SK-N-SH (cell line): Measurements from ENCODE around the gene RBM45. TPM values are rescaled to one million over a fixed set of nuclear protein-coding genes. Genes with fewer than 3 reads are reported as not detected.

Source experiments
- CTCF ChIA-PET: fragments of 300-600, 350-600 bp; formaldehyde crosslinking; extraction: SDS; loops from one replicate; lab custom pipeline; 2021; lab: Yijun Ruan, JAX
- POLR2A ChIA-PET: fragments of 350-600 bp; sonication (Branson Sonifier 250); formaldehyde crosslinking; extraction: SDS; loops from one replicate; lab custom pipeline; 2020; ENCODE audit warnings: antibody characterized with exemption, inconsistent platforms; lab: Yijun Ruan, JAX
- DNase-seq: peaks from one replicate; pipeline ENCODE4 v3.0.0; 2012
- H2AFZ ChIP-seq: fragments of 200-600 bp; sonication (generic); 2 replicates; pipeline ENCODE4 v1.8.1; 2016; ENCODE audit warnings: antibody characterized with exemption, mild to moderate bottlenecking, low read depth
- H3F3A ChIP-seq: fragments of 200-600 bp; sonication (generic); replicated peaks from 2 replicates; pipeline ENCODE3; 2016; ENCODE audit warnings: antibody characterized with exemption, mild to moderate bottlenecking; ENCODE audit not compliant: insufficient read depth
- H3K27ac ChIP-seq, 2 experiments: fragments of 200-500 bp in 1 of 2; fragments of 200-600 bp in 1 of 2; sonication (Bioruptor generic) in 1 of 2; sonication (generic), shearing (Covaris generic) in 1 of 2; 2 replicates each; pipeline versions ENCODE4 v1.5.1 to v1.6.1; 2014 to 2016; ENCODE audit warnings: low read depth in 2 of 2, inconsistent platforms in 1 of 2, low read length in 1 of 2, mild to moderate bottlenecking in 1 of 2, mixed read lengths in 1 of 2
- H3K27me3 ChIP-seq: fragments of 200-600 bp; sonication (generic), shearing (Covaris generic); 2 replicates; pipeline ENCODE4 v1.6.1; 2016; ENCODE audit warnings: mixed run types; ENCODE audit not compliant: insufficient read depth
- H3K36me3 ChIP-seq, 2 experiments: fragments of 200-500 bp in 1 of 2; fragments of 200-600 bp in 1 of 2; sonication (Bioruptor generic) in 1 of 2; sonication (generic) in 1 of 2; replicated peaks in 1 of 2; 2 replicates each; pipeline versions ENCODE3 to v1.5.1; 2014 to 2016; ENCODE audit warnings: low read length in 1 of 2, mild to moderate bottlenecking in 1 of 2; ENCODE audit not compliant: insufficient read depth in 2 of 2, control insufficient read depth in 1 of 2
- H3K4me1 ChIP-seq, 2 experiments: fragments of 200-500 bp in 1 of 2; fragments of 200-600 bp in 1 of 2; sonication (Bioruptor generic) in 1 of 2; sonication (generic), shearing (Covaris generic) in 1 of 2; 2 replicates each; pipeline versions ENCODE4 v1.5.1 to v1.6.1; 2014 to 2016; ENCODE audit warnings: low read depth in 1 of 2, low read length in 1 of 2, mixed run types in 1 of 2; ENCODE audit not compliant: insufficient read depth in 2 of 2, control insufficient read depth in 1 of 2
- H3K4me2 ChIP-seq: fragments of 200-600 bp; sonication (generic), shearing (Covaris generic); 2 replicates; pipeline ENCODE4 v1.6.1; 2017; ENCODE audit warnings: mixed run types
- H3K4me3 ChIP-seq, 2 experiments: fragments of 200-500 bp in 1 of 2; fragments of 200-600 bp in 1 of 2; sonication (Bioruptor generic) in 1 of 2; sonication (generic), shearing (Covaris generic) in 1 of 2; 2 replicates each; pipeline versions ENCODE4 v1.5.1 to v1.8.1; 2014 to 2016; ENCODE audit warnings: low read depth in 2 of 2, inconsistent platforms in 1 of 2, low read length in 1 of 2, mild to moderate bottlenecking in 1 of 2, mixed read lengths in 1 of 2, moderate library complexity in 1 of 2
- H3K79me2 ChIP-seq: fragments of 200-600 bp; sonication (generic); 2 replicates; pipeline ENCODE4 v1.8.1; 2017; ENCODE audit warnings: mild to moderate bottlenecking; ENCODE audit not compliant: insufficient read depth
- H3K9ac ChIP-seq: fragments of 200-600 bp; sonication (generic); 2 replicates; pipeline ENCODE4 v1.6.1; 2017; ENCODE audit warnings: mixed run types
- H3K9me2 ChIP-seq: fragments of 200-600 bp; sonication (generic); 2 replicates; pipeline ENCODE4 v1.6.1; 2017; ENCODE audit warnings: mixed run types
- H3K9me3 ChIP-seq: fragments of 200-600 bp; sonication (generic); 2 replicates; pipeline ENCODE4 v1.6.1; 2017; ENCODE audit warnings: mixed run types, mild to moderate bottlenecking, moderate library complexity
- H4K20me1 ChIP-seq: fragments of 200-600 bp; sonication (generic); 2 replicates; pipeline ENCODE4 v1.6.1; 2017; ENCODE audit warnings: mild to moderate bottlenecking, mixed run types; ENCODE audit not compliant: insufficient read depth
- CHD2 ChIP-seq: fragments of 150-350 bp; IDR thresholded peaks from 2 replicates; pipeline ENCODE4 v1.6.1; 2018; ENCODE audit warnings: low read length; ENCODE audit not compliant: partially characterized antibody
- ELF1 ChIP-seq: IDR thresholded peaks from 2 replicates; pipeline ENCODE4 v1.4.0; 2012
- EP300 ChIP-seq, 2 experiments: IDR thresholded peaks; 2 replicates each; pipeline versions ENCODE4 v1.4.0 to v1.6.1; 2012; ENCODE audit warnings: borderline replicate concordance in 1 of 2, low read depth in 1 of 2, low read length in 1 of 2
- EZH2phosphoT487 ChIP-seq: fragments of 200-600 bp; sonication (generic); IDR thresholded peaks from 2 replicates; pipeline ENCODE4 v1.6.1; 2017; ENCODE audit warnings: low read depth, mixed run types, mild to moderate bottlenecking, antibody characterized with exemption, moderate library complexity, borderline replicate concordance
- FOXJ3 ChIP-seq: sonication (generic); formaldehyde crosslinking; IDR thresholded peaks from 2 replicates; pipeline ENCODE4 v1.5.1; 2020; ENCODE audit warnings: mild to moderate bottlenecking, missing genetic modification reagents
- GATA2 ChIP-seq: sonication (generic); formaldehyde crosslinking; IDR thresholded peaks from 2 replicates; pipeline ENCODE4 v1.5.0; 2020; ENCODE audit warnings: mild to moderate bottlenecking, missing genetic modification reagents
- MXI1 ChIP-seq: IDR thresholded peaks from 2 replicates; pipeline ENCODE4 v1.6.1; 2012; ENCODE audit warnings: mild to moderate bottlenecking, low read depth, low read length, improper control_type of control experiment
- NRF1 ChIP-seq: IDR thresholded peaks from 2 replicates; pipeline ENCODE4 v1.6.1; 2012; ENCODE audit warnings: low read depth, mild to moderate bottlenecking, low read length
- RCOR1 ChIP-seq: fragments of 150-350 bp; IDR thresholded peaks from 2 replicates; pipeline ENCODE4 v1.6.1; 2017; ENCODE audit warnings: antibody characterized with exemption, low read length
- RFX5 ChIP-seq: IDR thresholded peaks from 2 replicates; pipeline ENCODE4 v1.6.1; 2012; ENCODE audit warnings: mild to moderate bottlenecking, improper control_type of control experiment, low read length
- SIN3A ChIP-seq: IDR thresholded peaks from 2 replicates; pipeline ENCODE4 v1.6.1; 2012; ENCODE audit warnings: low read depth, mild to moderate bottlenecking, low read length, moderate library complexity, borderline replicate concordance
- TAF1 ChIP-seq: IDR thresholded peaks from 2 replicates; pipeline ENCODE4 v1.6.1; 2012; ENCODE audit warnings: low read depth, mild to moderate bottlenecking, low read length, moderate library complexity, borderline replicate concordance
- TCF12 ChIP-seq: IDR thresholded peaks from 2 replicates; pipeline ENCODE4 v1.4.0; 2012
- WGBS: methylation state at CpG from one replicate; pipeline ENCODE4 v1.1.6; 2017; ENCODE audit warnings: low lambda C conversion rate; 5-methylcytosine and 5-hydroxymethylcytosine counted together
- polyA plus RNA-seq, 3 experiments: library from polyadenylated mRNA; depleted of rRNA; stranded (reverse); fragments of >200 nt; gene quantifications; 2 replicates each; pipeline ENCODE4 v1.2.3, GENCODE V29; 2012
- TF ChIP-seq, protein P1 (sequence below): IDR thresholded peaks from 2 replicates; pipeline ENCODE4 v1.4.0; 2012; ENCODE audit warnings: low read depth, borderline replicate concordance
- TF ChIP-seq, protein P2 (sequence below): IDR thresholded peaks from 2 replicates; pipeline ENCODE4; 2012
- TF ChIP-seq, protein P3 (sequence below): fragments of 150-350 bp; IDR thresholded peaks from 2 replicates; pipeline ENCODE4 v1.6.1; 2017; ENCODE audit warnings: antibody characterized with exemption, low read length, low read depth, borderline replicate concordance
- TF ChIP-seq, protein P4 (sequence below): fragments of 150-350 bp; IDR thresholded peaks from 2 replicates; pipeline ENCODE4 v1.6.1; 2016; ENCODE audit warnings: mild to moderate bottlenecking, low read depth, low read length
- TF ChIP-seq, protein P5 (sequence below): IDR thresholded peaks from 2 replicates; pipeline ENCODE4 v1.4.0; 2012; ENCODE audit warnings: low read depth
- TF ChIP-seq, protein P6 (sequence below): fragments of 200-600 bp; sonication (generic); IDR thresholded peaks from 2 replicates; pipeline ENCODE4 v1.6.1; 2017; ENCODE audit warnings: antibody characterized with exemption, mild to moderate bottlenecking, moderate library complexity

Gene RBM45
- polyA plus RNA-seq, 1 of the 3 experiments (the other 2 are of a cell fraction): 7.0 TPM

DNA sequence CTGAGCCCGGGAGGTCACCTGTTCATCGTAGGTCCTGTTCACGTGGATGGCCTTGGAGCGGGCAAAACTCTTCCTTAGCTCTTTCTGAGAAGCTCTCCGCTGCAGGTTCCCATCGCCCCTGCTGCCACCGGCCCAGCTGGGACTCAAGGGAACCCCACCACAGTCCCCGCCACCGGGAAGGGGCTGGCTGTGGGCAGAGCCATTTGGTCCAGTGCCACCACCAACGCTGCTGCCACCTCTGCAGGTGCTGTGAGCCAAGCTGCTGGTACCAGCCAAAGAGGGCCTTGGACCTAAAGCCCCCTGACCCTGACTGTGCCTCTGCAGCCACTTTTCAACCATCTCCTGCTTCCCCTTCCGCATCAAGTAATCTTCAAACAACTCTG, 40.2 kb upstream of the RBM45 start:
- H3K4me3 ChIP-seq: peak overlapping the region; percentile 59 to 67

More for the DNA sequence above, 40.2 kb upstream of the RBM45 start:
- Histone ChIP-seq H2AFZ (peak overlapping the region; percentile 98; the same call in 1 of the 2 replicates), H3F3A (no peaks in the 10 kb centered on the region), H4K20me1 (no peaks in the 10 kb centered on the region), H3K4me2 (peak overlapping the region; percentile 93), H3K9me2 (no peaks in the 10 kb centered on the region), H3K4me1 (peaks cover 8 to 17% of the 10 kb centered on the region in 2 experiments; a peak in 3 of 4 replicates), H3K9me3 (no peaks in the 10 kb centered on the region)
- POLR2A ChIA-PET: interaction anchor here (0.9 kb wide), 1 partner anchor 88 kb away, joined by 4 read pairs; no protein-coding TSS in a partner anchor
- 80% methylated on average over 2 of the region's 11 CpGs for WGBS
- TF ChIP-seq TAF1: no peak
- TF ChIP-seq, protein P1, sequence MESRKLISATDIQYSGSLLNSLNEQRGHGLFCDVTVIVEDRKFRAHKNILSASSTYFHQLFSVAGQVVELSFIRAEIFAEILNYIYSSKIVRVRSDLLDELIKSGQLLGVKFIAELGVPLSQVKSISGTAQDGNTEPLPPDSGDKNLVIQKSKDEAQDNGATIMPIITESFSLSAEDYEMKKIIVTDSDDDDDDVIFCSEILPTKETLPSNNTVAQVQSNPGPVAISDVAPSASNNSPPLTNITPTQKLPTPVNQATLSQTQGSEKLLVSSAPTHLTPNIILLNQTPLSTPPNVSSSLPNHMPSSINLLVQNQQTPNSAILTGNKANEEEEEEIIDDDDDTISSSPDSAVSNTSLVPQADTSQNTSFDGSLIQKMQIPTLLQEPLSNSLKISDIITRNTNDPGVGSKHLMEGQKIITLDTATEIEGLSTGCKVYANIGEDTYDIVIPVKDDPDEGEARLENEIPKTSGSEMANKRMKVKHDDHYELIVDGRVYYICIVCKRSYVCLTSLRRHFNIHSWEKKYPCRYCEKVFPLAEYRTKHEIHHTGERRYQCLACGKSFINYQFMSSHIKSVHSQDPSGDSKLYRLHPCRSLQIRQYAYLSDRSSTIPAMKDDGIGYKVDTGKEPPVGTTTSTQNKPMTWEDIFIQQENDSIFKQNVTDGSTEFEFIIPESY: no peak
- TF ChIP-seq, protein P2, sequence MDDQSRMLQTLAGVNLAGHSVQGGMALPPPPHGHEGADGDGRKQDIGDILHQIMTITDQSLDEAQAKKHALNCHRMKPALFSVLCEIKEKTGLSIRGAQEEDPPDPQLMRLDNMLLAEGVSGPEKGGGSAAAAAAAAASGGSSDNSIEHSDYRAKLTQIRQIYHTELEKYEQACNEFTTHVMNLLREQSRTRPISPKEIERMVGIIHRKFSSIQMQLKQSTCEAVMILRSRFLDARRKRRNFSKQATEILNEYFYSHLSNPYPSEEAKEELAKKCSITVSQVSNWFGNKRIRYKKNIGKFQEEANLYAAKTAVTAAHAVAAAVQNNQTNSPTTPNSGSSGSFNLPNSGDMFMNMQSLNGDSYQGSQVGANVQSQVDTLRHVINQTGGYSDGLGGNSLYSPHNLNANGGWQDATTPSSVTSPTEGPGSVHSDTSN: no peak
- TF ChIP-seq TCF12: no peak
- TF ChIP-seq, protein P3, sequence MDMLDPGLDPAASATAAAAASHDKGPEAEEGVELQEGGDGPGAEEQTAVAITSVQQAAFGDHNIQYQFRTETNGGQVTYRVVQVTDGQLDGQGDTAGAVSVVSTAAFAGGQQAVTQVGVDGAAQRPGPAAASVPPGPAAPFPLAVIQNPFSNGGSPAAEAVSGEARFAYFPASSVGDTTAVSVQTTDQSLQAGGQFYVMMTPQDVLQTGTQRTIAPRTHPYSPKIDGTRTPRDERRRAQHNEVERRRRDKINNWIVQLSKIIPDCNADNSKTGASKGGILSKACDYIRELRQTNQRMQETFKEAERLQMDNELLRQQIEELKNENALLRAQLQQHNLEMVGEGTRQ: no peak
- no peak for TF ChIP-seq NRF1
- TF ChIP-seq EZH2phosphoT487: no peak
- TF ChIP-seq MXI1: no peak
- no peak for TF ChIP-seq ELF1
- TF ChIP-seq, protein P4, sequence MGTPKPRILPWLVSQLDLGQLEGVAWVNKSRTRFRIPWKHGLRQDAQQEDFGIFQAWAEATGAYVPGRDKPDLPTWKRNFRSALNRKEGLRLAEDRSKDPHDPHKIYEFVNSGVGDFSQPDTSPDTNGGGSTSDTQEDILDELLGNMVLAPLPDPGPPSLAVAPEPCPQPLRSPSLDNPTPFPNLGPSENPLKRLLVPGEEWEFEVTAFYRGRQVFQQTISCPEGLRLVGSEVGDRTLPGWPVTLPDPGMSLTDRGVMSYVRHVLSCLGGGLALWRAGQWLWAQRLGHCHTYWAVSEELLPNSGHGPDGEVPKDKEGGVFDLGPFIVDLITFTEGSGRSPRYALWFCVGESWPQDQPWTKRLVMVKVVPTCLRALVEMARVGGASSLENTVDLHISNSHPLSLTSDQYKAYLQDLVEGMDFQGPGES: no peak
- TF ChIP-seq, protein P5, sequence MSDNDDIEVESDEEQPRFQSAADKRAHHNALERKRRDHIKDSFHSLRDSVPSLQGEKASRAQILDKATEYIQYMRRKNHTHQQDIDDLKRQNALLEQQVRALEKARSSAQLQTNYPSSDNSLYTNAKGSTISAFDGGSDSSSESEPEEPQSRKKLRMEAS: no peak
- no peak for TF ChIP-seq SIN3A
- no peak for TF ChIP-seq CHD2
- TF ChIP-seq EP300 (IDR thresholded peaks at IDR 0.05; ENCODE audit: borderline replicate concordance in 1 of 2, low read depth in 1 of 2, low read length in 1 of 2): no peak
- no peak for TF ChIP-seq FOXJ3
- TF ChIP-seq, protein P6, sequence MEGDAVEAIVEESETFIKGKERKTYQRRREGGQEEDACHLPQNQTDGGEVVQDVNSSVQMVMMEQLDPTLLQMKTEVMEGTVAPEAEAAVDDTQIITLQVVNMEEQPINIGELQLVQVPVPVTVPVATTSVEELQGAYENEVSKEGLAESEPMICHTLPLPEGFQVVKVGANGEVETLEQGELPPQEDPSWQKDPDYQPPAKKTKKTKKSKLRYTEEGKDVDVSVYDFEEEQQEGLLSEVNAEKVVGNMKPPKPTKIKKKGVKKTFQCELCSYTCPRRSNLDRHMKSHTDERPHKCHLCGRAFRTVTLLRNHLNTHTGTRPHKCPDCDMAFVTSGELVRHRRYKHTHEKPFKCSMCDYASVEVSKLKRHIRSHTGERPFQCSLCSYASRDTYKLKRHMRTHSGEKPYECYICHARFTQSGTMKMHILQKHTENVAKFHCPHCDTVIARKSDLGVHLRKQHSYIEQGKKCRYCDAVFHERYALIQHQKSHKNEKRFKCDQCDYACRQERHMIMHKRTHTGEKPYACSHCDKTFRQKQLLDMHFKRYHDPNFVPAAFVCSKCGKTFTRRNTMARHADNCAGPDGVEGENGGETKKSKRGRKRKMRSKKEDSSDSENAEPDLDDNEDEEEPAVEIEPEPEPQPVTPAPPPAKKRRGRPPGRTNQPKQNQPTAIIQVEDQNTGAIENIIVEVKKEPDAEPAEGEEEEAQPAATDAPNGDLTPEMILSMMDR: no peak
- TF ChIP-seq RFX5: no peak
- TF ChIP-seq GATA2 (CRISPR knock-in tag): no peak
- no peak for TF ChIP-seq RCOR1
- TF ChIP-seq, all 33 proteins: peak for 0
- no peak overlapping the region for H3K9ac ChIP-seq
- no peaks in the 10 kb centered on the region for H3K79me2 ChIP-seq
- DNase-seq: no peak
- no peaks in the 10 kb centered on the region for H3K27me3 ChIP-seq
- peak overlapping the region in 1 of 2 experiments; percentile 92; a peak in 1 of 4 replicates for H3K27ac ChIP-seq
- H3K36me3 ChIP-seq: no peaks in the 10 kb centered on the region
- CTCF ChIA-PET: interaction anchor here (0.8 to 3.9 kb wide), 3 partner anchors 39 to 88 kb away, joined by 3 to 22 read pairs (median 13); partner anchors contain the start of gene RBM45
